GM12873 (cell line): ENCODE results near the gene OR2Z1.

Experiments
- TF ChIP-seq, protein P1 (sequence below): IDR thresholded peaks from 2 replicates; pipeline ENCODE4 v1.5.1; 2012; ENCODE audit warnings: low read depth, mild to moderate bottlenecking, moderate library complexity, low read length, control low read depth; ENCODE audit not compliant: insufficient read depth; ENCODE audit errors: missing control alignments

OR2Z1 gene, protein sequence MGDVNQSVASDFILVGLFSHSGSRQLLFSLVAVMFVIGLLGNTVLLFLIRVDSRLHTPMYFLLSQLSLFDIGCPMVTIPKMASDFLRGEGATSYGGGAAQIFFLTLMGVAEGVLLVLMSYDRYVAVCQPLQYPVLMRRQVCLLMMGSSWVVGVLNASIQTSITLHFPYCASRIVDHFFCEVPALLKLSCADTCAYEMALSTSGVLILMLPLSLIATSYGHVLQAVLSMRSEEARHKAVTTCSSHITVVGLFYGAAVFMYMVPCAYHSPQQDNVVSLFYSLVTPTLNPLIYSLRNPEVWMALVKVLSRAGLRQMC

DNA sequence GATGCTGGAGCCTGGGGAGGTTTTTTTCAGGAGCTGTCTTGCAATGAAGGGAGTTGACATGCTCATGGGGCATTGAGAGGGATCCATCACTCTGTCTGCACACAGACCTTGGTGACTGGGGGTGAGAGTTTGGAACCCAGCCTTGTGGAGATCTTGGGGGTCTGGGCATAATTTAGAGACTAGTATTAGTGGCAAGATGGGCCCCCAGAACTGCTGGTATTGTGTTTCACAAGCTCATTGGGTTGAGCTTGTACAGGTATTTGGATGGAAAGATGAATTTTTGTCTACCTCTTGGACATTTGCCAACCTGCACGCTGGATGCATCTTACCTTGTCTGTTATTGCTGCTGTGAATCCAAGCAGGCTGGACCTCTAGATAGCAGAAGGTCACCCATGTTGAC, at the start of gene OR2Z1:
TSS of gene OR2Z1 (plus strand) at position 301 of the 400 bp plus-strand sequence. CDS start 9,395 bp downstream, outside the sequence.
- TF ChIP-seq, protein P1, sequence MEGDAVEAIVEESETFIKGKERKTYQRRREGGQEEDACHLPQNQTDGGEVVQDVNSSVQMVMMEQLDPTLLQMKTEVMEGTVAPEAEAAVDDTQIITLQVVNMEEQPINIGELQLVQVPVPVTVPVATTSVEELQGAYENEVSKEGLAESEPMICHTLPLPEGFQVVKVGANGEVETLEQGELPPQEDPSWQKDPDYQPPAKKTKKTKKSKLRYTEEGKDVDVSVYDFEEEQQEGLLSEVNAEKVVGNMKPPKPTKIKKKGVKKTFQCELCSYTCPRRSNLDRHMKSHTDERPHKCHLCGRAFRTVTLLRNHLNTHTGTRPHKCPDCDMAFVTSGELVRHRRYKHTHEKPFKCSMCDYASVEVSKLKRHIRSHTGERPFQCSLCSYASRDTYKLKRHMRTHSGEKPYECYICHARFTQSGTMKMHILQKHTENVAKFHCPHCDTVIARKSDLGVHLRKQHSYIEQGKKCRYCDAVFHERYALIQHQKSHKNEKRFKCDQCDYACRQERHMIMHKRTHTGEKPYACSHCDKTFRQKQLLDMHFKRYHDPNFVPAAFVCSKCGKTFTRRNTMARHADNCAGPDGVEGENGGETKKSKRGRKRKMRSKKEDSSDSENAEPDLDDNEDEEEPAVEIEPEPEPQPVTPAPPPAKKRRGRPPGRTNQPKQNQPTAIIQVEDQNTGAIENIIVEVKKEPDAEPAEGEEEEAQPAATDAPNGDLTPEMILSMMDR, result no peak

DNA sequence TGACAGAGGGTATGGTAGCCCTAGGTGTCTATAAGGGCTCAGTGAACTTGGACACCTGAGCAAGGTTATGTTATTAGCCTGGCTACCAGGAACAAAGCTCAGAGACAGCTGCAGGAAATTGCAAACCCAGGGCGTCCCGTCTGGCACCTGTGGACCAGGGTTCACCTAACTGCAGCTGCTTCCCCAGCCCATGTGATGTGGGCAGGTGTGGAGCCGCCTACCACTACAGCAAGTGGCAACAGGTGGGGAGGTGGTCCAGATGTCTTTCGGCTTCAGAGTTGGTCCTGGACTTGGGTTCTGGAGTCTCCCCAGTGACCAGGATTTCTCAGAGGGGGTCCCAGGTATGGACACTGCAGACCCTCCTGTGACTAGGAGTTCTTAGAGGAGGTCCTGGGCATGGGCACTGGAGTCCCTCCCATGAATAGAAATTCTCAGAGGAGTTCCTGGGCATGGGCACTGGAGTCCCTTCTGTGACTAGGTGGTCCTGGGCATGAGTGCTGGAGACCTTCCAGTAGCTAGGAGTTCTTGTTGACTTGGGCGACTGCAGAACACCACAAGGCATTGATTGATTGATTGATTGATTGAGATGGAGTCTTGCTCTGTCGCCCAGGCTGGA, 48.0 kb upstream of the OR2Z1 start:
- TF ChIP-seq, protein P1, result no peak

DNA sequence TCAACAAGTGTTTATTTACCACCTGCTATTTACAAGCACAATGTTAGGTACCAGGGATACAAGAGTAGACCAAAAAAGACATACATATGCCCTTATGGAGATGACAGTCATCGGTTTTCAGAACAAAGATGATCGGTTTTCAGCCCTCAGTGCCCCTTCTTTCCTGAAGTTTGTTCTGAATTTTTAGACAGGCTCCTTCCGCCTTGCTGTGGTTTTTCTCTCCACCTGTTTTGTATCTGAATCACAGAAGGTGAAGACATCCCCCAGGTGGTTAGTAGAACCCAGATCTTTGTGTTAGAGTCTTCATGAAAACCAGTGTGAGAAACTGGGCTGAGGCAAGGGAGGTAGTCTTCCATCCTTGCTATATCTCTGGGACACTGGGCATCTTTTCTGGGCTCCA, 46.4 kb upstream of the OR2Z1 start:
- TF ChIP-seq, protein P1, result no peak

DNA sequence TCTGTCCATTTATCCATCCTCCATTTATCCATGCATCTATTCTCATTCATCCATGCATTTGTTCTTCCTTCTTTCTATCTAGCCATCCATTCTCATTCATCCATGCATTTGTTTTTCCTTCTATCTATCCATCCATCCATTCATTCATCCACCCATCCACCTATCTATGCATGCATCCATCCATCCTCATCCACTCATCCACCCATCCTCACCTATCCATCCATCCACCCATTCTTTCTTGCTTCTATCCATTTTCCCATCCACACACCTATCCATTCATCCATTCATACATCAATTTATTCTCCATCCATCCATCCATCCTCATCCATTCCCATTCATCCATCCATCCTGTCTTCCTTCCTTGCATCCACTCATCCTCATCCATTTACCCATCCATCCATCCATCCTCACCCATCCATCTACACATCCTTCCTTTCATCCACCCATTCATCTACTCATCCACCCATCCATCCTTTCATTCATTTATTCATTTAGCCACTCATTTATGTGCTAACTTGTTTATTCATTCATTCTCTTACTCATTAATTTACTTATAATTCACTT, 43.1 kb upstream of the OR2Z1 start:
- TF ChIP-seq, protein P1, result no peak

DNA sequence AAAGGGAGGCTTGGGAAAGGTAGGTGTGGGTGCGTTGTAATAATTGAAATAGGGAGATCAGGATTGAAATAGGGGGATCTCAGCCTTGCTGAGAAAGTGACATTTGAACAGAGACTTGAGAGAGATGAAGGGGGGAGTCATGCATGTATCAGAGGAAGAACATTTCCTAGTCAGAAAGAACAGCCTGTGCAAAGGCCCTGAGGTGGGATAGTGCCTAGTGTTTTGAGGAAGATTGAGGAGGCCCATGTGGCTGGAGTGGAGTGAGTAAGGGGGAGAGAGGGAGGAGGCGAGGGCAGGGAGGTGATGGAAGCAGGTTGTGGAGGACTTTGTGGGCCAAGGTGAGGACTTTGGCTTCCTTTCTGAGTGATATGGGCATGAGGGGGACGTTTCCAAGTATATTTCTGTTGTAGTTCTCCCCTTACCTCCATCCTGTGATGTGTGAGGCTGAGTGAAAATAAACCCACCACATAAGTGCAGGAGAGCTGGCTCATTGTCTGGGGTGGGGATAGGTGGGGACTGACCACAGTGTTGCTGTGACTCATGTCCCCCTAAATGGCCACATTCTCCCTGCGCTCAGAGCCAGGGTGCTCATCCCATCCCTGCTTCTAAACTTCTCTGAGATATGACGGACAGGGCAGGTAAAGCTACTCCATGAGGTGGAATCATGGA, 40.6 kb upstream of the OR2Z1 start:
- TF ChIP-seq, protein P1, result no peak

DNA sequence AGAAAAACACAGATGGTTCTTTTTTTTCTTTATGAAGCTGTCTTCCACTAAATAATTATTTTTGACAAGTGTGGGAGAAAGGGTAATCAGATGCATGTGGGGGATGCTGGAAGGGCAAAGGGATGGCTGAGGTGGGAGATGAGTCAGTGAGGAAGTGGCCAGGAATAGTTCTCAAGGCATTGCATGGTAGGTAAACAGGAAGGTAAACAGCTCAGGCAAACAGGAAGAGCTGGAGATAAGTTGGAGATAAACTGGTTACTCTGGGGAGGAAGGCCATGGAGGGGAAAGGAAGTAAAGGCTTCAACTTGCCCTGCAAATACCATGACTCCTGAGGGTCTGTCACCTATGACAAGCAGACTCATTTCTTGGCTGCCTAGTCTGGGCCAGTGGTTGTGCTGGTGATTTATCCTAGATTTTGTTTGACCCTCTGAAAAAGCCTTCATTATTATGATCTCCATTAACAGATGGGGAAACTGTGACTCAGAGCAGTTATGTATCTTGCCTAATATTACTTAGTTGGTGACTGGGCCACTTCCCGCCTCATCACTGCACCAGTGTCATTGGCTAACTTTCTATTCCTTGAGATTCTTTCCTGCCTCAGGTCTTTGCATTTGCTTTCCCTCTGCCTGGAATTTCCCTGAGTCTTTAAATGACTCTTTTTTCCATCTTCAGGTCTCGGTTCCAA, 39.9 kb upstream of the OR2Z1 start:
- TF ChIP-seq, protein P1, result no peak

DNA sequence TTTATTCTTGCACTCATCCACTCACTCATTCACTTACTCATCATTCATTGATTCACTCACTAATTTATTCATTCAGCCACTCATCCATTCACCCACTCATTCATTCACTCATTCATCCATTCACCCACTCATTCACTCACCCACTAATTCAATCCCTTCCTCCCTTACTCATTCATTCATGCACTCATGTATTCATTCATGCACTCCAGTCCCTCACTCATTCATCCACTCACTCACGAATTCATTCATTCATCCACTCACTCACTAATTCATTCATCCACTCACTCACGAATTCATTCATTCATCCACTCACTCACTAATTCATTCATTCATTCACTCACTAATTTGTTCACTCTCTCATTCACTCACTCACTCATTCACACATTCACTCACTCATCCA, 39.0 kb upstream of the OR2Z1 start:
- TF ChIP-seq, protein P1, result no peak
